ENCODE results near the gene PITPNM3. TPM values are rescaled to one million over a fixed set of nuclear protein-coding genes. Genes with fewer than 3 reads are reported as not detected.
A peak's percentile ranks its signal among the peaks of the same experiment; 100 is the strongest.
"Not testable (repeated sequence)": the region's sequence is repeated elsewhere in the genome, so short reads cannot be mapped to it uniquely, and the experiment has no call there.

PITPNM3 gene
- total RNA-seq, 1 donor from 2014 or later = 1.3 TPM

- H3K4me3 ChIP-seq (ENCODE audit: low read depth, low read length) = no peak overlapping the region
- DNase-seq (ENCODE audit: low read depth) = no peak
- no peak for TF ChIP-seq CTCF (conservative IDR thresholded peaks at IDR 0.05; ENCODE audit: low read depth, low read length)
Observed at GRCh38 chr17:6596941-6597340, 40.6 kb upstream of the PITPNM3 start.

- TF ChIP-seq CTCF (conservative IDR thresholded peaks at IDR 0.05; ENCODE audit: low read depth, low read length) = no peak
- DNase-seq (ENCODE audit: low read depth) = no peak
- H3K4me3 ChIP-seq (ENCODE audit: low read depth, low read length) = no peak overlapping the region
Observed at GRCh38 chr17:6596511-6596910, 40.2 kb upstream of the PITPNM3 start.

- no peak for TF ChIP-seq CTCF (conservative IDR thresholded peaks at IDR 0.05; ENCODE audit: low read depth, low read length)
Observed at GRCh38 chr17:6596081-6596480, 39.7 kb upstream of the PITPNM3 start.

GRCh38 chr17:6593371-6593770, 37.0 kb upstream of the PITPNM3 start:
- H3K4me3 ChIP-seq (ENCODE audit: low read depth, low read length) = not testable (repeated sequence)

More at GRCh38 chr17:6596081-6596480, 39.7 kb upstream of the PITPNM3 start:
- no peak overlapping the region for H3K4me3 ChIP-seq (ENCODE audit: low read depth, low read length)
- no peak for DNase-seq (ENCODE audit: low read depth)

GRCh38 chr17:6592173-6592572, 35.8 kb upstream of the PITPNM3 start:
- no peak for TF ChIP-seq CTCF (conservative IDR thresholded peaks at IDR 0.05; ENCODE audit: low read depth, low read length)

More at GRCh38 chr17:6593371-6593770, 37.0 kb upstream of the PITPNM3 start:
- DNase-seq (ENCODE audit: low read depth) = not testable (repeated sequence)

GRCh38 chr17:6591599-6592158, 35.3 kb upstream of the PITPNM3 start:
- DNase-seq (ENCODE audit: low read depth) = peak; percentile 70
- TF ChIP-seq CTCF (conservative IDR thresholded peaks at IDR 0.05; ENCODE audit: low read depth, low read length) = no peak
- no peak overlapping the region for H3K4me3 ChIP-seq (ENCODE audit: low read depth, low read length)

More at GRCh38 chr17:6592173-6592572, 35.8 kb upstream of the PITPNM3 start:
- no peak overlapping the region for H3K4me3 ChIP-seq (ENCODE audit: low read depth, low read length)
- DNase-seq (ENCODE audit: low read depth) = peak; percentile 86

- DNase-seq (ENCODE audit: low read depth) = no peak
- no peak for TF ChIP-seq CTCF (conservative IDR thresholded peaks at IDR 0.05; ENCODE audit: low read depth, low read length)
- no peak overlapping the region for H3K4me3 ChIP-seq (ENCODE audit: low read depth, low read length)
Observed at GRCh38 chr17:6589266-6589946, 33.1 kb upstream of the PITPNM3 start.
